ENCODE results near the gene AQP3.
"Not testable (repeated sequence)": the region's sequence is repeated elsewhere in the genome, so short reads cannot be mapped to it uniquely, and the experiment has no call there.

Gene AQP3

DNA sequence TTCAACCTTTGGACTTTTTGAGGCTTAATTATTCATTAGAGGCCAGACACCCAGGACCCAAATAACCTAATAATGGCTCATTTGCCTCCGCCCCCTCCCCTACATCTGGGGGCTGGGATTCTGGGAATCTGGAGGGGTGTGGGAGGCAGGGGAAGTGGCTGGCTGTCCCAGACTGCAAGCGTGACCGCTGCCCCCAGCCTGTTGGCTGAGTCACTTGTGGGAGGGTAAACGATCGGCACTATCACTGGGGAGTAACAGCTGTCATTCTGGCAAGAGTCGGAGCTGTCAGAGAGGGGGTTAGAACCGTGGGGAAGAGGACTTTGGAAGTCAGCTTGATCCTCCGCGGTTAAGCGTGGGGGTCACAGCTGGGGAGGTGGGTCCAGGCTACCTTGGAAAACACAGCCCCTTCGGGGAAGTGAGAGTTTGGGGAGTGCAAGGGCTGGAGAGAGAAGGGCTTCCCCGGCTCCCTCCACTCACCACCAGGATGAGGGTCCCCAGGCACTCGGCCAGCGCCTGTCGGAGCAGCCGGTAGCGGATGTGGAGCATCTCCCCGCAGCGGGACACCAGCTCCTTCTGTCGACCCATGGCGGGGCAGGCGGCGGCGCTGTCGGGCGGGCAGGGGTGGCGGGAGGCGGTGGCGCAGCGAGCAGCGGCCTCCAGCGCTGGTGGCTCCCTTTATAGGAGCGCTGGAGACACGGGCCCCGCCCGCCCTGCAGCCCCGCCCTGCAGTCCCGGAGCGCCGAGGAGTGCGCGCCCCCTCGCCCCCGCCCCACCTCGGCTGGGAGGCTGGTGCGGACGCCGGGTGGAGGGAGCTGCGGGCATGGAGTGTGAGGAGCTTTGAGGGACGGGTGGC is at the start of gene AQP3:
Gene AQP3 (minus strand): TSS at position 648 of the 853 bp plus-strand sequence. CDS start 63 bp downstream, at position 585.
- no peak for TF ChIP-seq ZFX (IDR thresholded peaks at IDR 0.05; ENCODE audit: borderline replicate concordance)
- peak; percentile 89 for TF ChIP-seq CTCF (IDR thresholded peaks at IDR 0.05)
- H3K27ac ChIP-seq: peak within 1 kb of the TSS; percentile 82

GRCh38 chr9:33493819-33494218 is 46.4 kb upstream of the AQP3 start:
- not testable (repeated sequence) for H3K27ac ChIP-seq

- H3K27ac ChIP-seq: no peak overlapping the region
- TF ChIP-seq ZFX (IDR thresholded peaks at IDR 0.05; ENCODE audit: borderline replicate concordance) (no peak), CTCF (IDR thresholded peaks at IDR 0.05) (no peak)
Observed at GRCh38 chr9:33489066-33489465, 41.7 kb upstream of the AQP3 start.

DNA sequence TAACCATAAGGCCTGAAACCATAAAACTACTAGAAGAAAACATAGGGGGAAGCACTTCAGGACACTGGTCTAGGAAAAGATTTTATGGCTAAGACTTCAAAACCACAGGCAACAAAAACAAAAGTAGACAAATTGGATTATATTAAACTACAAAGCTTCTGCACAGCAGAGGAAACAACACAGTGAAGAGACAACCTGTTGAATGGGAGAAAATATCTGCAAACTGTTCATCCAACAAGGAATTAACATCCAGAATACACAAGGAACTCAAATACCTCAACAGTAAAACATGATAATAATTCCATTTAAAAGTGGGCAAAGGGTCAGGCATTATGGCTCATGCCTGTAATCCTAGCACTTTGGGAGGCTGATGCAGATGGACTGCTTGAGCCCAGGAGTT is 37.9 kb upstream of the AQP3 start:
- not testable (repeated sequence) for H3K27ac ChIP-seq

DNA sequence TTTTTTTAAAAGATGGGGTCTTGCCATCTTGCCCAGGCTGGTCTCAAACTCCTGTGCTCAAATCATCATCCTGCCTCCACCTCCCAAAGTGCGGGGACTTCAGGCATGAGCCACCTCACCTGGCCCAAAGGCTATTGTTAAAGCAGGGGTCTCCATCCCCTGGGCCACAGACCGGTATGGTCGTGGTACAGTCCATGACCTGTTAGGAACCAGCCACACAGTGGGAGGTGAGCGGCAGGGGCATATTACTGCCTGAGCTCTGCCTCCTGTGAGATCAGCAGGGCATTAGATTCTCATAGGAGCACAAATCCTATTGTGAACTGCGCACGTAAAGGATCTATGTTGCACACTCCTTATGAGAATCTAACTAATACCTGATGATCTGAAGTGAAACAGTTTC is 33.6 kb upstream of the AQP3 start:
- no peak overlapping the region for H3K27ac ChIP-seq
- TF ChIP-seq CTCF (IDR thresholded peaks at IDR 0.05) (no peak), ZFX (IDR thresholded peaks at IDR 0.05; ENCODE audit: borderline replicate concordance) (no peak)

DNA sequence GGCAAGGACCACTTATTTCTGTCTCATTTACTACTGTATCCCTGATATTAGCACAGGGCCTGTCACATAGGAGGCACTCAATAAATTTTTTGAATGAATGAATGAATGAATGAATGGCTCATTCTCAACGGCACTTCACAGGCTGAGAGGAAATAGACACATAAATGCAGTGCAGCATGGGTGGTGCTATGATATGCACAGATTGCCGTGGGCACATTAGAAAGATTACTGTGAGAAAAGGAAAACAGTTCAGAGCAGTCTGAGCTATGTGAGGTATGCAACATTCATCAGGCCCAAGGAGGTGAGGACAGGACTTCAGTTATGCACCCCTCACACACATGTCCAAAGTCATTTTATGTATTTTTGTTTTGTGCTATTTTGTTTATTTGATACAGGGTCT is 32.7 kb upstream of the AQP3 start:
- no peak overlapping the region for H3K27ac ChIP-seq
- TF ChIP-seq ZFX (IDR thresholded peaks at IDR 0.05; ENCODE audit: borderline replicate concordance) (no peak), CTCF (IDR thresholded peaks at IDR 0.05) (no peak)

- no peak overlapping the region for H3K27ac ChIP-seq
- TF ChIP-seq ZFX (IDR thresholded peaks at IDR 0.05; ENCODE audit: borderline replicate concordance): no peak
- no peak for TF ChIP-seq CTCF (IDR thresholded peaks at IDR 0.05)
Observed at GRCh38 chr9:33476503-33476902, 29.1 kb upstream of the AQP3 start.

GRCh38 chr9:33475357-33475756 is 28.0 kb upstream of the AQP3 start:
- no peak overlapping the region for H3K27ac ChIP-seq
- TF ChIP-seq ZFX (IDR thresholded peaks at IDR 0.05; ENCODE audit: borderline replicate concordance): no peak
- no peak for TF ChIP-seq CTCF (IDR thresholded peaks at IDR 0.05)

Data from 22Rv1 (cell line).